Breast epithelium (tissue), 3 donors: ENCODE measurements around the gene ZSCAN25.
"Not testable (repeated sequence)": the region's sequence is repeated elsewhere in the genome, so short reads cannot be mapped to it uniquely, and the experiment has no call there.

Source experiments
- POLR2A ChIP-seq: fragments of 450-650 bp; IDR thresholded peaks from one replicate; pipeline ENCODE4 v1.6.1; 2016; ENCODE audit warnings: antibody characterized with exemption, mild to moderate bottlenecking, moderate library complexity
- TF ChIP-seq, protein P1 (sequence below), 3 donors: fragments of 450-650 bp; IDR thresholded peaks; one replicate each; pipeline ENCODE4 v1.5.1; 2016 to 2017; ENCODE audit warnings: antibody characterized with exemption in 3 of 3, mild to moderate bottlenecking in 3 of 3, moderate library complexity in 3 of 3

DNA sequence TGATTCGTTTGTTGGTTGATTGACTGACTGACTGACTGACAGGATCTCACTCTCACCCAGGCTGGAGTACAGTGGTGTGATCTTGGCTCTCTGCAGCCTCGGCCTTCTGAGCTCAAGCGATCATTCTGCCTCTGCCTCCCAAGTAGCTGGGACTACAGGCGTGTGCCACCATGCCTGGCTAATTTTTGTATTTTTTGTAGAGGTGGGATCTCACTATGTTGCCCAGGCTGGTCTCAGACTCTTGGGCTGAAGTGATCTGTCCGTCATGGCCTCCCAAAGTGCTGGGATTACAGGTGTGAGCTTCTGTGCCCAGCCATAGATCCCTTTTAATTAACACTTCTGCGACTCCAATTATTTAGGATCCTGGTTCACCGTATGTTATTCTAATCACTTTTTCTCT, 48.0 kb upstream of the ZSCAN25 start:
- TF ChIP-seq, protein P1, sequence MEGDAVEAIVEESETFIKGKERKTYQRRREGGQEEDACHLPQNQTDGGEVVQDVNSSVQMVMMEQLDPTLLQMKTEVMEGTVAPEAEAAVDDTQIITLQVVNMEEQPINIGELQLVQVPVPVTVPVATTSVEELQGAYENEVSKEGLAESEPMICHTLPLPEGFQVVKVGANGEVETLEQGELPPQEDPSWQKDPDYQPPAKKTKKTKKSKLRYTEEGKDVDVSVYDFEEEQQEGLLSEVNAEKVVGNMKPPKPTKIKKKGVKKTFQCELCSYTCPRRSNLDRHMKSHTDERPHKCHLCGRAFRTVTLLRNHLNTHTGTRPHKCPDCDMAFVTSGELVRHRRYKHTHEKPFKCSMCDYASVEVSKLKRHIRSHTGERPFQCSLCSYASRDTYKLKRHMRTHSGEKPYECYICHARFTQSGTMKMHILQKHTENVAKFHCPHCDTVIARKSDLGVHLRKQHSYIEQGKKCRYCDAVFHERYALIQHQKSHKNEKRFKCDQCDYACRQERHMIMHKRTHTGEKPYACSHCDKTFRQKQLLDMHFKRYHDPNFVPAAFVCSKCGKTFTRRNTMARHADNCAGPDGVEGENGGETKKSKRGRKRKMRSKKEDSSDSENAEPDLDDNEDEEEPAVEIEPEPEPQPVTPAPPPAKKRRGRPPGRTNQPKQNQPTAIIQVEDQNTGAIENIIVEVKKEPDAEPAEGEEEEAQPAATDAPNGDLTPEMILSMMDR (IDR thresholded peaks at IDR 0.05): not testable (repeated sequence)
- not testable (repeated sequence) for TF ChIP-seq POLR2A
